Measurements from ENCODE around the gene ARMC9. TPM values are rescaled to one million over a fixed set of nuclear protein-coding genes. Genes with fewer than 3 reads are reported as not detected.

ARMC9 gene
- total RNA-seq, 2 experiments from 2014 or later, result 1.0 to 1.4 TPM

- DNase-seq, result no peak
- Mint-ChIP-seq H3K4me1 (ENCODE audit: low read depth) (peaks cover 6% of the 10 kb centered on the region), H3K27ac (no peak overlapping the region), H3K36me3 (ENCODE audit: low read depth) (peaks cover 2% of the 10 kb centered on the region), H3K4me3 (no peak overlapping the region), H3K9me3 (peaks cover 7% of the 10 kb centered on the region), H3K27me3 (ENCODE audit: low read depth) (peaks cover 33% of the 10 kb centered on the region)
- CTCF ChIA-PET, result interaction anchor here (1.0 to 1.6 kb wide), 2 partner anchors 9 to 246 kb away, joined by 3 to 4 read pairs; no protein-coding TSS in a partner anchor
- intact Hi-C loops (cut with micrococcal nuclease), result no loop called here
Observed at GRCh38 chr2:231415029-231415428, 216.6 kb downstream of the ARMC9 start.

GRCh38 chr2:231418820-231419640 lies 220.6 kb downstream of the ARMC9 start:
- H3K4me3 Mint-ChIP-seq, result no peak overlapping the region
- peaks cover 8% of the 10 kb centered on the region for H3K27me3 Mint-ChIP-seq (ENCODE audit: low read depth)
- intact Hi-C loops (cut with micrococcal nuclease), result no loop called here
- H3K4me1 Mint-ChIP-seq (ENCODE audit: low read depth), result no peaks in the 10 kb centered on the region
- H3K27ac Mint-ChIP-seq, result no peak overlapping the region
- H3K9me3 Mint-ChIP-seq, result no peaks in the 10 kb centered on the region
- no peaks in the 10 kb centered on the region for H3K36me3 Mint-ChIP-seq (ENCODE audit: low read depth)
- no peak for DNase-seq
- CTCF ChIA-PET, result interaction anchor here (0.5 to 1.5 kb wide), 4 partner anchors 33 to 366 kb away, joined by 3 to 4 read pairs (median 3); no protein-coding TSS in a partner anchor

GRCh38 chr2:231421051-231421580 lies 222.7 kb downstream of the ARMC9 start:
- CTCF ChIA-PET, result interaction anchor here (0.9 to 1.4 kb wide), 3 partner anchors 9 to 194 kb away, joined by 3 read pairs; no protein-coding TSS in a partner anchor
- DNase-seq, result no peak
- no peak overlapping the region for H3K4me3 Mint-ChIP-seq
- intact Hi-C loops (cut with micrococcal nuclease), result no loop called here
- H3K36me3 Mint-ChIP-seq (ENCODE audit: low read depth), result no peaks in the 10 kb centered on the region
- H3K27me3 Mint-ChIP-seq (ENCODE audit: low read depth), result no peaks in the 10 kb centered on the region
- peaks cover 5% of the 10 kb centered on the region for H3K4me1 Mint-ChIP-seq (ENCODE audit: low read depth)
- no peak overlapping the region for H3K27ac Mint-ChIP-seq
- no peaks in the 10 kb centered on the region for H3K9me3 Mint-ChIP-seq

- no peak for DNase-seq
- peaks cover 14% of the 10 kb centered on the region for H3K4me1 Mint-ChIP-seq (ENCODE audit: low read depth)
- H3K4me3 Mint-ChIP-seq, result no peak overlapping the region
- no peaks in the 10 kb centered on the region for H3K27me3 Mint-ChIP-seq (ENCODE audit: low read depth)
- CTCF ChIA-PET, result interaction anchor here (0.6 kb wide), 1 partner anchor 131 kb away, joined by 4 read pairs; no protein-coding TSS in a partner anchor
- H3K9me3 Mint-ChIP-seq, result no peaks in the 10 kb centered on the region
- H3K27ac Mint-ChIP-seq, result no peak overlapping the region
- no peaks in the 10 kb centered on the region for H3K36me3 Mint-ChIP-seq (ENCODE audit: low read depth)
- intact Hi-C loops (cut with micrococcal nuclease), result no loop called here
Observed at GRCh38 chr2:231422056-231422455, 223.6 kb downstream of the ARMC9 start.

- no peak for DNase-seq
- Mint-ChIP-seq H3K4me1 (ENCODE audit: low read depth) (peaks cover 14% of the 10 kb centered on the region), H3K9me3 (no peaks in the 10 kb centered on the region), H3K4me3 (no peak overlapping the region), H3K36me3 (ENCODE audit: low read depth) (no peaks in the 10 kb centered on the region), H3K27me3 (ENCODE audit: low read depth) (no peaks in the 10 kb centered on the region), H3K27ac (no peak overlapping the region)
- intact Hi-C loops (cut with micrococcal nuclease), result no loop called here
- CTCF ChIA-PET, result no interaction called here
Observed at GRCh38 chr2:231423176-231423575, 224.7 kb downstream of the ARMC9 start.

Small RNAs within 50 kb of the gene (microRNA-seq; reads per million reads assigned to microRNA genes)
- gene MIR4777 (ENCODE audit: borderline microRNAs expressed, borderline replicate concordance), result not detected

Other genes starting within 250 kb of the ARMC9 start
- not detected for gene SPATA3, start 202.5 kb upstream of the ARMC9 start, total RNA-seq
- not detected for gene C2orf72, start 161.1 kb upstream of the ARMC9 start, total RNA-seq
- gene PSMD1, start 141.8 kb upstream of the ARMC9 start, total RNA-seq, result 100 to 1,000 TPM; 106 TPM
- not detected for gene HTR2B, start 73.6 kb upstream of the ARMC9 start, total RNA-seq
- gene B3GNT7, start 197.1 kb downstream of the ARMC9 start, total RNA-seq, result not detected

Measured in activated naive CD4-positive, alpha-beta T cell treated with anti-CD3 and anti-CD28 coated beads for 36 hours (primary cell).